Measurements from ENCODE around the gene PRIM2.
"Not testable (repeated sequence)": the region's sequence is repeated elsewhere in the genome, so short reads cannot be mapped to it uniquely, and the experiment has no call there.

PRIM2 gene

DNA sequence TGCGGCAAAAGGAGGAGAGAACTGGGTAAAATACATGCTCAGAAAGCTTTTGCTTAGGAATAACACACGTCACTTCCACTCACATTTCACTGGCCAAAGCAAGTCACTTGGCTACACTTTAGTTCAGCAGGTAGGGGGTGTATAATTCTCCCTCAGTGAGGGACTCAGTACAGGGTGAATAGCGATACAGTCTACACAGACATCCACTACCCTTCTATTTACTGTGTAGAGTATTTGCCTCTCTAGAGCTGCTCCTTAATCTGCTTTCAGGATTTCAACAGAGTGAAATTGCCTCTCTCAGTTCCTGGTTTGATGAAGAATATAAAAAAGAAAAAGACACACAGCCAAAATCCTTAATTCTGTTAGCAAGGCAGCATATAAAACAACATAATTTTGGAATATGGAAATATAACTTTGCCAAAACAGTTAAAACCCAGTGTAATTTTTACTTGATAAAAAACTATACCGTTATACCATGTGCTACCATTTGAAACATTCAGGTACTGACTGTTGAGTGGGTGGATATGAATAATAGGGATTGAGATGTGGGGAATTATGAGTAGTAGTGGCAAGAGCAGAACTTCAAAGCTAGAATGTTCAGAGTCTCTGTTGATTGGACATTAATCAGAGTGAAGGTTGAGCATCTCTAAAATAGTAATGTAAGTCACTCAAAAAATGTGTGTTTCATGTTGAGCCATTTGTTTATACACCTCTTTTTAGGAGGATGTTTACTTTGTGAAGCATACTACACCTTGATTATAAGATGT is 51.7 kb downstream of the PRIM2 start:
- DNase-seq = not testable (repeated sequence)

- not testable (repeated sequence) for DNase-seq
These were observed 54.3 kb downstream of the PRIM2 start for GRCh38 chr6:57371779-57372178.

DNA sequence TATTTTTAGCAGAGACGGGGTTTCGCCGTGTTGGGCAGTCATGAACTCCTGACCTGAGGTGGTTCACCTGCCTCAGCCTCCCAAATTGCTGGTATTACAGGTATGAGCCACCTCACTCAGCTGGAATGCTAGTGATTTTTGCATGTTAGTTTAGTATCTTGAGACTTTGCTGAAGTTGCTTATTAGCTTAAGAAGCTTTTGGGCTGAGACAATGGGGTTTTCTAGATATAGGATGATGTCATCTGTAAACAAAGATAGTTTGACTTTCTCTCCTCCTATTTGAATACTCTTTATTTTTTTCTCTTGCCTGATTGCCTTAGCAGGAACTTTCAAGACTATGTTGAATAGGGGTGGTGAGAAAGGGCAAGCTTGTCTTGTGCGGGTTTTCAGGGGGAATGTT is 57.3 kb downstream of the PRIM2 start:
- not testable (repeated sequence) for DNase-seq

GRCh38 chr6:57376083-57376482 is 58.7 kb downstream of the PRIM2 start:
- DNase-seq = not testable (repeated sequence)

DNA sequence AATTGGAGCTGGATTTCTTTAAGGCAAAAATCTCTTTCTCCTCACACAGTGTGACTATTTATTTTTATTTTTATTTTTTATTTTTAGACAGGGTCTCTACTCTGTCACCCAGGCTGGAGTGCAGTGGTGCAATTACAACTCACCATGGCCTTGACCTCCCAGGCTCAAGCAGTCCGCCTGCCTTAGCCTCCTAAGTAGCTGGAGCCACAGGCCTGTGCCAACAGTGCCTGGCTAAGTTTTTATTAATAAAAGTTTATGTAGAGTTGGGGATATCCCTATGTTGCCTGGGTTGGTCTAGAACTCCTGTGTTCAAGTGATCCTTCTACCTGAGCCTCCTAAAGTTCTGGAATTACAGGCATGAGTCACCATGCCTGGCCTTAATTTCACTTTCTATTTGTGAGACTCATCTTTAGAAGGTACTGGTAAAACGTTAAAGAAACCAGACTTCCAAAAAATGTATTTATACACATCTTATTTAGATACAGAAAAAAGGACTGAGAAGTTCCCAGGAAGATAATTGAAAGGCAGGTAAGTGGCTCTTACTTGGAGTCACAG is 71.7 kb downstream of the PRIM2 start:
- not testable (repeated sequence) for DNase-seq

DNA sequence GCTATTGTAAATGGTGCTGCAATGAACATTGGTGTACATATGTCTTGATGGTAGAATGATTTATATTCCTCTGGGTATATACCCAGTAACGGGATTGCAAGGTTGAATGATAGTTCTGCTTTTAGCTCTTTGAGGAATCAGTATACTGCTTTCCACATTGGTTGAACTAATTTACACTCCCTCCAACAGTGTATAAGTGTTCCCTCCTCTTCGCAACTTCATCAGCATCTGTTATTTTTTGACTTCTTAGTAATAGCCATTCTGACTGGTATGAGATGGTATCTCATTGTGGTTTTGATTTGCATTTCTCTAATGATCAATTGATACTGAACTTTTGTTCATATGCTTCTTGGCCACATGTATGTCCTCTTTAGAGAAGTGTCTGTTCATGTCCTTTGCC is 73.4 kb downstream of the PRIM2 start:
- not testable (repeated sequence) for DNase-seq

DNA sequence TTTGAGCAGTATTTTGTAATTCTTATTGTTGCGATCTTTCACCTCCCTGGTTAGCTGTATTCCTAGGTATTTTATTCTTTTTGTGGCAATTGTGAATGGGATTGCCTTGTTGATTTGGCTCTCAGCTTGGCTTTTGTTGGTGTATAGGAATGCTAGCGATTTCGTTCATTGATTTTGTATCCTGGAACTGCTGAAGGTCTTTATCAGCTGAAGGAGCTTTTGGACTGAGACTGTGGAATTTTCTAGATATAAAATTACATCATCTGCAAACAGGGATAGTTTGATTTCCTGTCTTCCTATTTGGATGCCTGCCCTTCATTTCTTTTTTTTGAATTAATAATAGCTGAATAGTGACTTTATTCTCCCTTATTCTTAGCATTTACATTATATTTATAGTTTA is 74.6 kb downstream of the PRIM2 start:
- not testable (repeated sequence) for DNase-seq

GRCh38 chr6:57419341-57419740 is 101.9 kb downstream of the PRIM2 start:
- DNase-seq = not testable (repeated sequence)

DNA sequence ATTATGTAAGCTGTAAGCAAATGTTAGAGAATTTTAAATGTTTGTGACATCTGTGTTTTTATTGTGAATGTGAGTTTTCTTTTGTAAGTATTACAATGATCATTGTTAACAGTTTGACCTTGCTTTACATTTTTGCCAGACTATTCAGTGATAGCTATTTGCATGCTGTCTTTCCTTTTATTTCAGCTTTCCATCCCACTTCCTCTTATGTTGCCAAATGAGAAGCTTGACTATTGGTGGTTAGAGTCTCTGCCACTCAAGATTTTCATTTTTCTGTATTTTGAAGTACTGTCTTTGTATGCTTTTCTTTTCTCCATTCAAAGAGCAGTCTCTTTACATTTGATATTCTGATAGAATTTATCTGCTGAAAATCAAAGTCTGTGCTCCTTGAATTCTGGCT is 104.1 kb downstream of the PRIM2 start:
- DNase-seq = peak; percentile 26 to 38

- no peak for DNase-seq
These were observed 106.0 kb downstream of the PRIM2 start for GRCh38 chr6:57423468-57423867.

- DNase-seq = not testable (repeated sequence)
These were observed 114.3 kb downstream of the PRIM2 start for GRCh38 chr6:57431742-57432141.

- DNase-seq = no peak
These were observed 114.7 kb downstream of the PRIM2 start for GRCh38 chr6:57432157-57432556.

DNA sequence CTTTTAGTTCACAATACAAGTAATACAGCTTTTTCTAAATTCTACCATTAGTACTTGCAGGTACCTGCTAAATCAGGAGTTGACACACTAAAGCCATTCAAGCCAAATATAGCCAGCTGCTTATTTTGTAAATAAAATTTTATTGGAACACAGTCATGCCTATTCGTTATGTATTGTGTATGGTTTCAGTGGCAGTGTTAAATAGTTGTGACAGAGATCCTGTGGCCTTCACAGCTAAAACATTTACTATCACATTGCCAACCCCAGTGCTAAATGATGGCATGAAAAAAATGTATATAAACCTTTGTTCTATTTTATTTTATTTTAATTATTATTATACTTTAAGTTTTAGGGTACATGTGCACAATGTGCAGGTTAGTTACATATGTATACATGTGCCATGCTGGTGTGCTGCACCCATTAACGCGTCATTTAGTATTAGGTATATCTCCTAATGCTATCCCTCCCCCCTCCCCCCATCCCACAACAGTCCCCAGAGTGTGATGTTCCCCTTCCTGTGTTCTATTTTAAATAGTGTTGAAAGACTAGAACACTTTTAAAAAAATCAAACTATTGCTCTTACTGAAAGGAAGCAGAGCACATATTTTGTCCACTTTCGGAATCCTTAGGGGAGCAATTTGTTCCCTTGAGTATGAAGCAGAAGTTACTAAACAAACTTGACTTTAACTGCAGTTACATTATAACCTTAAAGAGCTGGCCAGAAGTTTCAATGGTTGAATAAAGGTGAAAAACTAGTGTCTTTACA is 115.7 kb downstream of the PRIM2 start:
- DNase-seq = peak; percentile 27 to 42

- not testable (repeated sequence) for DNase-seq
These were observed 116.4 kb downstream of the PRIM2 start for GRCh38 chr6:57433790-57434189.

GRCh38 chr6:57434944-57435343 is 117.5 kb downstream of the PRIM2 start:
- DNase-seq = no peak

GRCh38 chr6:57435475-57436160 is 118.2 kb downstream of the PRIM2 start:
- no peak for DNase-seq

- not testable (repeated sequence) for DNase-seq
These were observed 123.3 kb downstream of the PRIM2 start for GRCh38 chr6:57440735-57441134.

GRCh38 chr6:57442133-57442532 is 124.7 kb downstream of the PRIM2 start:
- DNase-seq = not testable (repeated sequence)

GRCh38 chr6:57443181-57443580 is 125.8 kb downstream of the PRIM2 start:
- DNase-seq = not testable (repeated sequence)

DNA sequence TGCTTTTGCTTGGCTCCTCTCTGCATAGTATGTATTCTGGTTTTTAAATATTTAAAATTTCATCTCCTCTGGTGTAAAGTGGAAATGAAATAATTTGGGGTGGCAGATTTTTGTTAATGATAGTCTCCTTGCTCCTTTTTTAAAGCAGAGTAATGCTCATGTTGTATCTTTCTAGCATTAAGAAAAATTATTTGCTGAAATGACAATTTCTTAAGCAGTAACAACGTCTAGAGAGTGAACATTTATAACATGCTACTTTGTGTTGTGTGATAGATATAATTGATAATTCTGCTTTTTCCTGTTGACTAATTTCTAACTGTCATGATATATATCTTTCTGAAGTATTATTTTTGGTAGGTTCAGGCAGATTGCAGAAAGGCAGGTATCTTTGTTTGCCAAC is 127.4 kb downstream of the PRIM2 start:
- DNase-seq = not testable (repeated sequence)

DNA sequence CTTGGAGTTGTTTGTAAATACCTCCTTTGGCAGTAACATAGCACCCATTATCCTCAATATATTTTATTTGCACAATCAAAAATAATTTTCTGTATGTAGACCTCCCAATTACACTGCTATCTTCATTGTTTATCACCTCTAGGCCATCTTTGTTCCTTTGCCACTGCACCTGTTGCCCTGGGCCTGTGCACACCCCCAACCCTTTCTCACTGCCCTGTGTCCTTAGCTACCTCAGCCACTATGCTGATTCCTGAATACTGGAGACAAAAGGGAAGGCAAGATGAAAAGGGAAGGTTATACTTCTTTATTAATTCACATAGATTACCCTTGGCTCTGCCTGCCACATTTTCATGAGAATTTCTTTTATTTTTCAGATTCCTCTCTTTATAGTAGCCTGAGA is 127.9 kb downstream of the PRIM2 start:
- DNase-seq = not testable (repeated sequence)

DNA sequence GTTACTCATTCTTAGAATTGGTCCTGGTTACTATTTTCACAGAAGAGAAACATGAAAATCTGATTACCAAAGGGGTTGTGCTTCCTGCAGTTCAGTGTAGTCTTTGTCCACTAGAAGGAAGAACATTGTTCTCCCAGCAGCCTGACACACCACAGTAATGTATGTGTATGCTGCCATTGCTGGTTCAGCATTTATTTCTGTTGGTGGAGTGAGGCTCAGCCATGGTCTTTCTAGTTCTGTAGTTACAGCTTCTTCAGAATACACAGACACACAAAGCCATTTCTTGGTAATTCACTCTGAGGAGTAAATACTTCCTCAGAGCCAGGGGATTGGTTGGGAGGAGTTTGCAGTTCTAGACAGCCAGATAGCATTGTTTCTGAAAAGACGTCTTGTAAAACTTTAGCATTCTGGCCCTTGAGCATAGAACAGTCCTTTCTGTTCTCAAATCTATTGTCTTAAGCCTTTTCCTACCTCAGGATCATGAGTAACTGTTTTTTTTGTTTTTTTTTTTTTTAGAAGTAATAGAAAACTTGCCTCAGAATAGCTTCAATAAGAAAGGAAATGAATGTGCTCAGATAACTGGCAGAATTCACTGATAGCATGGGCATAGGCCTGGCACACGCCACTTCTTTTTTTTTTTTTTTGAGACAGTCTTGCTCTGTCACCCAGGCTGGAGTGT is 128.5 kb downstream of the PRIM2 start:
- not testable (repeated sequence) for DNase-seq

All from Kasumi-1 (cell line).